Measurements from ENCODE around the gene GPT2. TPM values are rescaled to one million over a fixed set of nuclear protein-coding genes. Genes with fewer than 3 reads are reported as not detected.

Gene GPT2
- total RNA-seq, 1 donor from 2014 or later, result 21.6 TPM

- no peak overlapping the region for H3K27ac Mint-ChIP-seq
- peaks cover 7% of the 10 kb centered on the region for H3K27me3 Mint-ChIP-seq (ENCODE audit: insufficient read depth, low read depth)
- Histone ChIP-seq H3F3A (ENCODE audit: low read depth) (no peaks in the 10 kb centered on the region), H2AFZ (replicated peaks) (peak overlapping the region; percentile 78), H3K4me3 (no peak overlapping the region), H3K9me3 (ENCODE audit: low read depth) (no peaks in the 10 kb centered on the region), H3K27ac (no peak overlapping the region), H3K36me3 (no peaks in the 10 kb centered on the region), H3K9ac (no peak overlapping the region), H3K79me2 (ENCODE audit: low read depth) (no peaks in the 10 kb centered on the region), H3K4me2 (no peak overlapping the region), H4K20me1 (ENCODE audit: low read depth) (no peaks in the 10 kb centered on the region), H3K4me1 (no peaks in the 10 kb centered on the region), H3K27me3 (no peaks in the 10 kb centered on the region)
- no peaks in the 10 kb centered on the region for H3K36me3 Mint-ChIP-seq
- no peak for DNase-seq (ENCODE audit: low spot score)
- no peak overlapping the region for H3K4me3 Mint-ChIP-seq
- H3K9me3 Mint-ChIP-seq, result peaks cover 2% of the 10 kb centered on the region
- H3K4me1 Mint-ChIP-seq, result no peaks in the 10 kb centered on the region
- TF ChIP-seq, protein P1, sequence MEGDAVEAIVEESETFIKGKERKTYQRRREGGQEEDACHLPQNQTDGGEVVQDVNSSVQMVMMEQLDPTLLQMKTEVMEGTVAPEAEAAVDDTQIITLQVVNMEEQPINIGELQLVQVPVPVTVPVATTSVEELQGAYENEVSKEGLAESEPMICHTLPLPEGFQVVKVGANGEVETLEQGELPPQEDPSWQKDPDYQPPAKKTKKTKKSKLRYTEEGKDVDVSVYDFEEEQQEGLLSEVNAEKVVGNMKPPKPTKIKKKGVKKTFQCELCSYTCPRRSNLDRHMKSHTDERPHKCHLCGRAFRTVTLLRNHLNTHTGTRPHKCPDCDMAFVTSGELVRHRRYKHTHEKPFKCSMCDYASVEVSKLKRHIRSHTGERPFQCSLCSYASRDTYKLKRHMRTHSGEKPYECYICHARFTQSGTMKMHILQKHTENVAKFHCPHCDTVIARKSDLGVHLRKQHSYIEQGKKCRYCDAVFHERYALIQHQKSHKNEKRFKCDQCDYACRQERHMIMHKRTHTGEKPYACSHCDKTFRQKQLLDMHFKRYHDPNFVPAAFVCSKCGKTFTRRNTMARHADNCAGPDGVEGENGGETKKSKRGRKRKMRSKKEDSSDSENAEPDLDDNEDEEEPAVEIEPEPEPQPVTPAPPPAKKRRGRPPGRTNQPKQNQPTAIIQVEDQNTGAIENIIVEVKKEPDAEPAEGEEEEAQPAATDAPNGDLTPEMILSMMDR (IDR thresholded peaks at IDR 0.05), result no peak
- TF ChIP-seq EZH2phosphoT487 (IDR thresholded peaks at IDR 0.05), result no peak
Measured at GRCh38 chr16:46871597-46871996, 12.6 kb upstream of the GPT2 start.

DNA sequence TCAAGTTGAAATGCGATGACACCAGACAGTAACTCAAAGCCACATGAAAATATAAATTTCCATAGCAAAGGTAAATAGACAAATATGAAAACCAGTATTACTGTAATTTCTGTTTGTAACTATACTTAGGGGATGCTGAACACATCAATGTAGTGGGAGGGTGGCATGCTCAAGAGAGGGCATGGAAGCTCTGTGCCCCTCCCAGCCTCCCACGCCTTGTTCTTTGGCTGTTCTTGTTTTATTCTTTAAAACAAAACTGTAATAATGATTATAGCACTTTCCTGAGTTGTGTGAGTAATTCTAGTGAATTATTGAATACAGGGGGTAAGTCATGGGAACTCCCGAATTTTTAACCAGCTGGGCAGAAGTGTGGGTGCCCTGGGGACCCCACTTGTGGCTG lies 11.0 kb upstream of the GPT2 start:
- H3K4me3 Mint-ChIP-seq, result no peak overlapping the region
- H3K27ac Mint-ChIP-seq, result no peak overlapping the region
- TF ChIP-seq, protein P1 (IDR thresholded peaks at IDR 0.05), result no peak
- no peak for TF ChIP-seq EZH2 (IDR thresholded peaks at IDR 0.05)
- no peak for TF ChIP-seq EZH2phosphoT487 (IDR thresholded peaks at IDR 0.05)
- peaks cover 4% of the 10 kb centered on the region for H3K27me3 Mint-ChIP-seq (ENCODE audit: insufficient read depth, low read depth)
- Histone ChIP-seq H3K79me2 (ENCODE audit: low read depth) (no peaks in the 10 kb centered on the region), H3K27ac (no peak overlapping the region), H3K4me1 (no peaks in the 10 kb centered on the region), H2AFZ (replicated peaks) (no peak overlapping the region), H3K27me3 (no peaks in the 10 kb centered on the region), H3K9ac (no peak overlapping the region), H3F3A (ENCODE audit: low read depth) (no peaks in the 10 kb centered on the region), H4K20me1 (ENCODE audit: low read depth) (no peaks in the 10 kb centered on the region), H3K36me3 (no peaks in the 10 kb centered on the region), H3K4me3 (no peak overlapping the region), H3K4me2 (no peak overlapping the region), H3K9me3 (ENCODE audit: low read depth) (no peaks in the 10 kb centered on the region)
- no peaks in the 10 kb centered on the region for H3K9me3 Mint-ChIP-seq
- DNase-seq (ENCODE audit: low spot score), result no peak
- no peaks in the 10 kb centered on the region for H3K4me1 Mint-ChIP-seq
- no peaks in the 10 kb centered on the region for H3K36me3 Mint-ChIP-seq

DNA sequence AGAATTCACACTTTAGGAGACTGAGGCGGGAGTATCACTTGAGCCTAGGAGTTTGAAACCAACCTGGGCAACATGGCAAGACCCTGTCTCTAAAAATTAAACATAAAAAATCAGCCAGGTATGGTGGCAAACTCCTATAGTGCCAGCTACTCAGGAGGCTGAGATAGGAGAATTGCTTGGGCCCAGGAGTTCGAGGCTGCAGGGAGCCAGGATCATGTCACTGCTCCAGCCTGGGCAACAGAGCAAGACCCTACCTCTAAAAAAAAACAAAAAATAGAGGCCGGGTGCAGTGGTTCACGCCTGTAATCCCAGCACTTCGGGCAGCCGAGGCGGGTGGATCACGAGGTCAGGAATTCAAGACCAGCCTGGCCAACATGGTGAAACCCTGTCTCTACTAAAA lies 8.9 kb upstream of the GPT2 start:
- no peaks in the 10 kb centered on the region for H3K79me2 ChIP-seq (ENCODE audit: low read depth)
- peaks cover 4% of the 10 kb centered on the region for H3K27me3 Mint-ChIP-seq (ENCODE audit: insufficient read depth, low read depth)
- no peaks in the 10 kb centered on the region for H3F3A ChIP-seq (ENCODE audit: low read depth)
- no peaks in the 10 kb centered on the region for H3K9me3 ChIP-seq (ENCODE audit: low read depth)
- no peaks in the 10 kb centered on the region for H3K36me3 ChIP-seq
- no peaks in the 10 kb centered on the region for H3K36me3 Mint-ChIP-seq
- H2AFZ ChIP-seq (replicated peaks), result no peak overlapping the region
- no peaks in the 10 kb centered on the region for H3K4me1 ChIP-seq
- H3K4me1 Mint-ChIP-seq, result no peaks in the 10 kb centered on the region
- H3K4me3 ChIP-seq, result no peak overlapping the region
- H3K9ac ChIP-seq, result no peak overlapping the region
- no peak for DNase-seq (ENCODE audit: low spot score)
- no peaks in the 10 kb centered on the region for H3K27me3 ChIP-seq
- no peaks in the 10 kb centered on the region for H3K9me3 Mint-ChIP-seq
- TF ChIP-seq EZH2 (IDR thresholded peaks at IDR 0.05), result no peak
- TF ChIP-seq, protein P1 (IDR thresholded peaks at IDR 0.05), result no peak
- no peak for TF ChIP-seq EZH2phosphoT487 (IDR thresholded peaks at IDR 0.05)
- H3K27ac ChIP-seq, result no peak overlapping the region
- H3K4me3 Mint-ChIP-seq, result no peak overlapping the region
- H3K4me2 ChIP-seq, result no peak overlapping the region
- no peaks in the 10 kb centered on the region for H4K20me1 ChIP-seq (ENCODE audit: low read depth)
- H3K27ac Mint-ChIP-seq, result no peak overlapping the region

All from neural progenitor cell (in vitro differentiated cells).